ENCODE measurements around the gene SDK1.

SDK1 gene

DNA sequence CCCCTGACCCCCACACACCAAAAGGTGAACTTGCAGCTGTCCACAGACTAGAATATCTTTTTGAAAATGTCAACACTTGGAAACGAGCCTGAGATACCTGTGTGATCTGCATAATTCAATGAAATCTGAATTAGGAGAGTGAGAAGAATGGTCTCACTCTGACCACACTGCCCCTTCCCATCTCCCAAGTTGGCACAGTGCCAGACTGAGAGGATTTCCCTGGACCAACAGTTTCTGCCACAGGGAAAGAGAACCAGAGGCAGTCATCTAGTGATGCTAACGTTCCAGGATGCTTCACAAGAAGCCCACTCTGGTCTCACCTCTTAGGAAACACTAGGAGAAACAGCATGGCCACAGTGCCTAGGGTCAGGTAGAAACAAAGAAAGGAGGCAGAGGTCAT, 479.0 kb downstream of the SDK1 start:
- H3K4me3 ChIP-seq (ENCODE audit: low read depth, low read length), result no peak overlapping the region
- no peaks in the 10 kb centered on the region for H3K27me3 ChIP-seq
- H3K9me3 ChIP-seq, result no peaks in the 10 kb centered on the region; the same call in 1 of the 2 replicates
- no peaks in the 10 kb centered on the region for H3K36me3 ChIP-seq
- DNase-seq, result no peak
- H3K4me1 ChIP-seq, result no peaks in the 10 kb centered on the region
- TF ChIP-seq, protein P1, sequence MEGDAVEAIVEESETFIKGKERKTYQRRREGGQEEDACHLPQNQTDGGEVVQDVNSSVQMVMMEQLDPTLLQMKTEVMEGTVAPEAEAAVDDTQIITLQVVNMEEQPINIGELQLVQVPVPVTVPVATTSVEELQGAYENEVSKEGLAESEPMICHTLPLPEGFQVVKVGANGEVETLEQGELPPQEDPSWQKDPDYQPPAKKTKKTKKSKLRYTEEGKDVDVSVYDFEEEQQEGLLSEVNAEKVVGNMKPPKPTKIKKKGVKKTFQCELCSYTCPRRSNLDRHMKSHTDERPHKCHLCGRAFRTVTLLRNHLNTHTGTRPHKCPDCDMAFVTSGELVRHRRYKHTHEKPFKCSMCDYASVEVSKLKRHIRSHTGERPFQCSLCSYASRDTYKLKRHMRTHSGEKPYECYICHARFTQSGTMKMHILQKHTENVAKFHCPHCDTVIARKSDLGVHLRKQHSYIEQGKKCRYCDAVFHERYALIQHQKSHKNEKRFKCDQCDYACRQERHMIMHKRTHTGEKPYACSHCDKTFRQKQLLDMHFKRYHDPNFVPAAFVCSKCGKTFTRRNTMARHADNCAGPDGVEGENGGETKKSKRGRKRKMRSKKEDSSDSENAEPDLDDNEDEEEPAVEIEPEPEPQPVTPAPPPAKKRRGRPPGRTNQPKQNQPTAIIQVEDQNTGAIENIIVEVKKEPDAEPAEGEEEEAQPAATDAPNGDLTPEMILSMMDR (IDR thresholded peaks at IDR 0.05; ENCODE audit: low read depth, low read length), result no peak

DNA sequence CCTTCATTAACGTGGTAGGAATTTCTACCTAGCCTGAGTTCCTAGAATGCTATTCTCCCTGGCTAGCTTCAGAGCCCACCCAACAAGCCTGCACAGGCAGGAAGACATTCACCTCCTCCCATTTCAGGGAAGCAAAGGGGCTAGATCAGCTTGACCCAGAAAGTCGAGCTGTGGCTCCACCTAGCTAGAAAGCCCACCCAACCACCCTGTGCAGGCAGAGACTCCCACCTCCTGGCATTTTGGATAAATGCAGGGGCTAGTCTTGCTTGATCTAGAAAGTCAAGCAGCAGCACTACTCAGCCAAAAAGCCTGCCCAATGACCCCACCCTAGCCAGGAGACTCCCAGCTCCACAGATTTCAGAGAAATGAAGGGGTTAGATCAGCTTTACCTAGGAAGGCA, 479.5 kb downstream of the SDK1 start:
- DNase-seq, result no peak
- Histone ChIP-seq H3K9me3 (no peaks in the 10 kb centered on the region; the same call in 1 of the 2 replicates), H3K4me3 (ENCODE audit: low read depth, low read length) (no peak overlapping the region), H3K36me3 (no peaks in the 10 kb centered on the region), H3K4me1 (no peaks in the 10 kb centered on the region), H3K27me3 (no peaks in the 10 kb centered on the region)
- TF ChIP-seq, protein P1 (IDR thresholded peaks at IDR 0.05; ENCODE audit: low read depth, low read length), result no peak

DNA sequence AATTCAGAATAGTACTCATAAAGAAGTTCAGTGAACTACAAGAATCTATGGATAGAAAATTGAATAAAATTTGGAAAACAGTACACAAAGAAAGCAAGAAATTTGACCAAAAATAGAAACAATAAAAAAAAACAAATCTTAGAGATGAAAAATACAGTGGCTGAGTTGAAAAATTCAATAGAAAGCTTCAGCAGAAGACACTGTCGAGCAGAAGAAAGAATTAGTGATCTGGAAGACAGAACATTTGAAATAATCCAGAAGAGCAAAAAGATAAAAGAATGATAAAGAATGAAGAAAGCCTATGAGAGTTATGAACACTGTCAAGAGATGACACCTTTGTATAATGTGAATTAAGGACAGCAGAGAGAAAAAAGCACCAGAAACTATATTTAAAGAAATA, 480.6 kb downstream of the SDK1 start:
- H3K4me1 ChIP-seq, result no peaks in the 10 kb centered on the region

DNA sequence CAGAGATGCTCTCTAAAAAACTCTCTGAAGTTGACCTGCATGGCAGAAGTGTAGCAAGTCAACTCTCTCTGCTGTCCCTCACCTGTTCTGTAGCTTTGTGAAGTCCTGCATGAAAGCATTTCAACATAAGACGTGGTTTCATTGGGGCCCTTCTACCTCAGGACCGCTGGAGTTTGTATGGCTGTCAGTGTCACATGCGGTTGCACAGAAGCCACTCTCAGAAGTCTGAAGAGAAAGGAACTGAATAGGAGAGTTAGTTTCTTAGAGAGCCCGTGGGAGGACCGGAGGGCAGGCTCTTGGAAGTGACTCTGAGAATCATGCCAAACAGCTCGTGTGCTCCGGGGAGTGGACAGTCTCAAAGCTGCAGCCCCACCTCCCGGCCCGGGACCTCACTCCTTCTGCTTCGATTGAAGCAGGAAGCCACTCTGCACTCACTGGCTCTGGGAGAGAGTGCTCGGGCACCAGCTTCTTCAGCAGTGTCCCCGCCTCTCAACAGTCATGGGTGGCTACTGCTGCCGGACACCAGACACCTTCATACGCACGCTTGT, 486.7 kb downstream of the SDK1 start:
- DNase-seq, result no peak
- Histone ChIP-seq H3K36me3 (no peaks in the 10 kb centered on the region), H3K27me3 (no peaks in the 10 kb centered on the region), H3K4me1 (no peaks in the 10 kb centered on the region), H3K9me3 (no peaks in the 10 kb centered on the region), H3K4me3 (ENCODE audit: low read depth, low read length) (no peak overlapping the region)
- TF ChIP-seq, protein P1 (IDR thresholded peaks at IDR 0.05; ENCODE audit: low read depth, low read length), result no peak

More for the DNA sequence above, 480.6 kb downstream of the SDK1 start:
- no peaks in the 10 kb centered on the region; the same call in 1 of the 2 replicates for H3K9me3 ChIP-seq
- no peak overlapping the region for H3K4me3 ChIP-seq (ENCODE audit: low read depth, low read length)
- DNase-seq, result no peak
- no peaks in the 10 kb centered on the region for H3K27me3 ChIP-seq
- TF ChIP-seq, protein P1 (IDR thresholded peaks at IDR 0.05; ENCODE audit: low read depth, low read length), result no peak
- no peaks in the 10 kb centered on the region for H3K36me3 ChIP-seq

DNA sequence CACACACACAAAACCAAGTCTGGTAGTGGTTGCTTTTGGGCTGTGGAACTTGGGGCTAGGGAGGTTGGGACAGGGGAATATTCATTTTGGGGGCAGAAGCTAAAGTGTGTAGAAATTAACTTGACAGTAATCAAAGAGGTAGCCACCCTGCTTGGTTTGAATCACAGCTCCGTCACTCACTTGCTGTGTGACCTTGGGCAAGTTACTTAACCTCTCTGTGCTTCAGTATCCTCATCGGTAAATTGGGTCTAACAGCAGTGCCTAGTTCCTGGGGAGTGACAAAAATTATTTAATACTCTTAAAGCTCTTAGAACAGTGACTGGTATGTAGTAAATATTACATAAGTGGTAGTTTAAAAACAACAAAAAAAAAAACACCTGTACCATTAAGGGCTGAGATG, 489.8 kb downstream of the SDK1 start:
- Histone ChIP-seq H3K4me1 (no peaks in the 10 kb centered on the region), H3K9me3 (no peaks in the 10 kb centered on the region), H3K27me3 (no peaks in the 10 kb centered on the region), H3K36me3 (no peaks in the 10 kb centered on the region), H3K4me3 (ENCODE audit: low read depth, low read length) (no peak overlapping the region)
- TF ChIP-seq, protein P1 (IDR thresholded peaks at IDR 0.05; ENCODE audit: low read depth, low read length), result no peak
- DNase-seq, result no peak

DNA sequence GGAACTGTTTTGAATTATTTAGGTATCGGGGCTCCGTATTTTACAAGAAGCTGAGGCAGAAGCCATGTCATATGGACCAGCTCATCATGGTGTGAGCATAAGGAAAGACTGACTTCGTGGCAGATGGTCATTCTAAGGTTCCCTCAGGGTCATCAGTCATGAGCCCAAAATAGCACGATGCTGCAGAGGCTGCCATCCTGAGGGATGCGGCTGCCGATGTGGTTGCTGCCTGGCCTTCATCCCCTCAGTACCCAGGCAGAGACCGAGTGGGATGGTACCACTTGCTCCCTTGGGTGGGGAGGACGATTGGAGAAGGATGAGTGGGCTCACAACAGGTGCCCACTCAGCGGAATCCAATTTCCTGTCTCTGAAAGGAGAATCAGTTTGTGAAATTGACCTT, 490.3 kb downstream of the SDK1 start:
- H3K4me3 ChIP-seq (ENCODE audit: low read depth, low read length), result no peak overlapping the region
- no peaks in the 10 kb centered on the region for H3K36me3 ChIP-seq
- H3K27me3 ChIP-seq, result no peaks in the 10 kb centered on the region
- no peaks in the 10 kb centered on the region for H3K4me1 ChIP-seq
- TF ChIP-seq, protein P1 (IDR thresholded peaks at IDR 0.05; ENCODE audit: low read depth, low read length), result no peak
- DNase-seq, result no peak
- H3K9me3 ChIP-seq, result no peaks in the 10 kb centered on the region
